ENCODE results near the gene GDPD5. TPM values are rescaled to one million over a fixed set of nuclear protein-coding genes. Genes with fewer than 3 reads are reported as not detected.

GDPD5 gene
- total and polyA plus RNA-seq, 2 donors: 8.7 to 17.9 TPM

GRCh38 chr11:75447415-75447814, 78.3 kb downstream of the GDPD5 start:
- no peak overlapping the region for H3K27ac ChIP-seq (ENCODE audit: low read depth)
- 75% methylated on average over 5 of the region's 5 CpGs for WGBS
- no peaks in the 10 kb centered on the region for H3K36me3 ChIP-seq (ENCODE audit: insufficient read depth)
- no peak overlapping the region for H3K4me3 ChIP-seq (ENCODE audit: low read depth, low read length)
- no peak for DNase-seq (ENCODE audit: extremely low spot score)
- no peaks in the 10 kb centered on the region for H3K4me1 ChIP-seq (ENCODE audit: insufficient read depth)

GRCh38 chr11:75445315-75445953, 80.3 kb downstream of the GDPD5 start:
- H3K36me3 ChIP-seq (ENCODE audit: insufficient read depth): no peaks in the 10 kb centered on the region
- WGBS: 7% methylated on average over 6 of the region's 6 CpGs

GRCh38 chr11:75443043-75443442, 82.7 kb downstream of the GDPD5 start:
- no peaks in the 10 kb centered on the region for H3K4me1 ChIP-seq (ENCODE audit: insufficient read depth)
- no peak overlapping the region for H3K4me3 ChIP-seq (ENCODE audit: low read depth, low read length)
- H3K36me3 ChIP-seq (ENCODE audit: insufficient read depth): no peaks in the 10 kb centered on the region
- H3K27ac ChIP-seq (ENCODE audit: low read depth): no peak overlapping the region
- 85% methylated on average over 12 of the region's 12 CpGs for WGBS
- no peak for DNase-seq (ENCODE audit: extremely low spot score)

More at GRCh38 chr11:75445315-75445953, 80.3 kb downstream of the GDPD5 start:
- H3K27ac ChIP-seq (ENCODE audit: low read depth): no peak overlapping the region
- H3K4me1 ChIP-seq (ENCODE audit: insufficient read depth): no peaks in the 10 kb centered on the region
- DNase-seq (ENCODE audit: extremely low spot score): no peak
- no peak overlapping the region for H3K4me3 ChIP-seq (ENCODE audit: low read depth, low read length)

- no peak for DNase-seq (ENCODE audit: extremely low spot score)
- WGBS: 87% methylated on average over 15 of the region's 15 CpGs
- no peak overlapping the region for H3K4me3 ChIP-seq (ENCODE audit: low read depth, low read length)
- no peak overlapping the region for H3K27ac ChIP-seq (ENCODE audit: low read depth)
- H3K36me3 ChIP-seq (ENCODE audit: insufficient read depth): no peaks in the 10 kb centered on the region
- H3K4me1 ChIP-seq (ENCODE audit: insufficient read depth): no peaks in the 10 kb centered on the region
Measured at GRCh38 chr11:75442161-75442885, 83.4 kb downstream of the GDPD5 start.

GRCh38 chr11:75441804-75442132, 84.0 kb downstream of the GDPD5 start:
- 78% methylated on average over 7 of the region's 7 CpGs for WGBS
- H3K4me1 ChIP-seq (ENCODE audit: insufficient read depth): no peaks in the 10 kb centered on the region
- no peak overlapping the region for H3K4me3 ChIP-seq (ENCODE audit: low read depth, low read length)

GRCh38 chr11:75440960-75441803, 84.6 kb downstream of the GDPD5 start:
- H3K36me3 ChIP-seq (ENCODE audit: insufficient read depth): no peaks in the 10 kb centered on the region
- DNase-seq (ENCODE audit: extremely low spot score): no peak
- H3K27ac ChIP-seq (ENCODE audit: low read depth): no peak overlapping the region
- WGBS: 89% methylated on average over 27 of the region's 27 CpGs
- no peak overlapping the region for H3K4me3 ChIP-seq (ENCODE audit: low read depth, low read length)
- no peaks in the 10 kb centered on the region for H3K4me1 ChIP-seq (ENCODE audit: insufficient read depth)

More at GRCh38 chr11:75441804-75442132, 84.0 kb downstream of the GDPD5 start:
- H3K27ac ChIP-seq (ENCODE audit: low read depth): no peak overlapping the region
- DNase-seq (ENCODE audit: extremely low spot score): no peak
- H3K36me3 ChIP-seq (ENCODE audit: insufficient read depth): no peaks in the 10 kb centered on the region

- Histone ChIP-seq H3K4me1 (ENCODE audit: insufficient read depth) (no peaks in the 10 kb centered on the region), H3K4me3 (ENCODE audit: low read depth, low read length) (no peak overlapping the region), H3K27ac (ENCODE audit: low read depth) (no peak overlapping the region), H3K36me3 (ENCODE audit: insufficient read depth) (no peaks in the 10 kb centered on the region)
- WGBS: 85% methylated on average over 13 of the region's 13 CpGs
- DNase-seq (ENCODE audit: extremely low spot score): no peak
Measured at GRCh38 chr11:75439495-75440120, 86.1 kb downstream of the GDPD5 start.

- Histone ChIP-seq H3K36me3 (ENCODE audit: insufficient read depth) (no peaks in the 10 kb centered on the region), H3K27ac (ENCODE audit: low read depth) (no peak overlapping the region), H3K4me1 (ENCODE audit: insufficient read depth) (no peaks in the 10 kb centered on the region), H3K4me3 (ENCODE audit: low read depth, low read length) (no peak overlapping the region)
- no peak for DNase-seq (ENCODE audit: extremely low spot score)
- WGBS: 71% methylated on average over 14 of the region's 14 CpGs
Measured at GRCh38 chr11:75439026-75439425, 86.7 kb downstream of the GDPD5 start.

- no peaks in the 10 kb centered on the region for H3K36me3 ChIP-seq (ENCODE audit: insufficient read depth)
- H3K4me1 ChIP-seq (ENCODE audit: insufficient read depth): no peaks in the 10 kb centered on the region
- WGBS: 93% methylated on average over 13 of the region's 13 CpGs
- H3K4me3 ChIP-seq (ENCODE audit: low read depth, low read length): no peak overlapping the region
- DNase-seq (ENCODE audit: extremely low spot score): no peak
- no peak overlapping the region for H3K27ac ChIP-seq (ENCODE audit: low read depth)
Measured at GRCh38 chr11:75437966-75438659, 87.6 kb downstream of the GDPD5 start.

- Histone ChIP-seq H3K36me3 (ENCODE audit: insufficient read depth) (no peaks in the 10 kb centered on the region), H3K4me1 (ENCODE audit: insufficient read depth) (no peaks in the 10 kb centered on the region), H3K27ac (ENCODE audit: low read depth) (no peak overlapping the region), H3K4me3 (ENCODE audit: low read depth, low read length) (no peak overlapping the region)
- WGBS: 93% methylated on average over 9 of the region's 9 CpGs
- DNase-seq (ENCODE audit: extremely low spot score): no peak
Measured at GRCh38 chr11:75436806-75437205, 88.9 kb downstream of the GDPD5 start.

- no peak overlapping the region for H3K27ac ChIP-seq (ENCODE audit: low read depth)
- H3K4me3 ChIP-seq (ENCODE audit: low read depth, low read length): no peak overlapping the region
- H3K4me1 ChIP-seq (ENCODE audit: insufficient read depth): no peaks in the 10 kb centered on the region
- DNase-seq (ENCODE audit: extremely low spot score): no peak
- WGBS: 93% methylated on average over 9 of the region's 9 CpGs
- no peaks in the 10 kb centered on the region for H3K36me3 ChIP-seq (ENCODE audit: insufficient read depth)
Measured at GRCh38 chr11:75435571-75435925, 90.2 kb downstream of the GDPD5 start.

- no peak for DNase-seq (ENCODE audit: extremely low spot score)
- 92% methylated on average over 12 of the region's 12 CpGs for WGBS
- Histone ChIP-seq H3K4me3 (ENCODE audit: low read depth, low read length) (no peak overlapping the region), H3K4me1 (ENCODE audit: insufficient read depth) (no peaks in the 10 kb centered on the region), H3K36me3 (ENCODE audit: insufficient read depth) (no peaks in the 10 kb centered on the region), H3K27ac (ENCODE audit: low read depth) (no peak overlapping the region)
Measured at GRCh38 chr11:75434886-75435570, 90.7 kb downstream of the GDPD5 start.

GRCh38 chr11:75434051-75434450, 91.7 kb downstream of the GDPD5 start:
- no peak overlapping the region for H3K4me3 ChIP-seq (ENCODE audit: low read depth, low read length)
- H3K36me3 ChIP-seq (ENCODE audit: insufficient read depth): no peaks in the 10 kb centered on the region
- no peak for DNase-seq (ENCODE audit: extremely low spot score)
- no peak overlapping the region for H3K27ac ChIP-seq (ENCODE audit: low read depth)
- no peaks in the 10 kb centered on the region for H3K4me1 ChIP-seq (ENCODE audit: insufficient read depth)
- 93% methylated on average over 4 of the region's 4 CpGs for whole genome bisulfite sequencing
